Measurements from ENCODE around the gene SOX15. TPM values are rescaled to one million over a fixed set of nuclear protein-coding genes. Genes with fewer than 3 reads are reported as not detected.

The SOX15 gene
- total and polyA plus RNA-seq, 2 of the 4 experiments (the other 2 are of a cell fraction), result 0.18 to 0.62 TPM

DNA sequence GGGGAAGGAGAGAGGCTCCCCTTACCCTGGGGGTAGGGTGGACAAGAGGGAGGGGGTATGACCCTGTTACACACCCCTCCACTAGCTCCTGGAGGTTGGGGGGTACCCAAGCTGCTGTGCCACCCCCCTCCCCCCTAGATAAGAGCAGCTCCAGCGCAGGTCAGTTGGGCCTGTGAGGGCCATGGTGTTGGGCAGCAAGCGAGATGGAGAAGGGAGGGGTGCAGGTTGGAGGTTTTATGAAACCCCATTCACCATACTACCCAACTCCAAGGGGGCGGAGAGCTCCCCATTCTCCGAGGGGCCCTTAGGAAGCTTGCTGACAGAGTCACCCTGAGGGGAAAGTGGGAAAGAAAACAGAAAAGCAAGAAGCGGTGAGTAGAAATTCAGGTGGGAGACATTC is 1.7 kb upstream of the SOX15 start:
- POLR2A ChIA-PET (ENCODE audit: unreplicated experiment), result interaction anchor here (0.6 kb wide), 1 partner anchor 23 kb away, joined by 3 read pairs; no protein-coding TSS in a partner anchor
- Histone ChIP-seq H2BK120ac (ENCODE audit: low read depth, low read length) (no peak overlapping the region), H3K4me2 (ENCODE audit: low read depth, low read length) (no peak overlapping the region), H3K14ac (replicated peaks; ENCODE audit: low read depth, low read length) (no peak overlapping the region), H2BK5ac (ENCODE audit: low read depth, low read length, poor library complexity, severe bottlenecking) (no peak overlapping the region), H3K9me3 (ENCODE audit: control insufficient read depth, insufficient read depth, low read length) (no peaks in the 10 kb centered on the region), H3K9me1 (ENCODE audit: insufficient read depth, low read length) (peaks cover 6% of the 10 kb centered on the region), H4K20me1 (ENCODE audit: insufficient read depth, low read length) (peaks cover 15% of the 10 kb centered on the region), H3K27ac (ENCODE audit: insufficient read depth, low read length) (no peak overlapping the region), H2BK15ac (ENCODE audit: low read depth, low read length) (no peak overlapping the region), H4K8ac (ENCODE audit: low read depth in 2 of 2, low read length in 2 of 2) (no peak overlapping the region), H3K23ac (ENCODE audit: low read depth, low read length) (no peak overlapping the region), H2AFZ (replicated peaks; ENCODE audit: low read length, poor library complexity) (no peak overlapping the region), H4K91ac (ENCODE audit: insufficient read depth, low read depth, low read length) (no peak overlapping the region), H2AK5ac (ENCODE audit: low read depth, low read length) (no peak overlapping the region), H3K9ac (ENCODE audit: low read depth, low read length) (no peak overlapping the region), H4K5ac (ENCODE audit: low read depth, low read length) (no peak overlapping the region), H3K18ac (ENCODE audit: low read depth, low read length) (no peak overlapping the region), H3K36me3 (ENCODE audit: control insufficient read depth, insufficient read depth, low read length) (peaks cover 60% of the 10 kb centered on the region), H3K4me1 (ENCODE audit: control insufficient read depth, insufficient read depth, low read length) (peaks cover 28% of the 10 kb centered on the region), H3K27me3 (ENCODE audit: control insufficient read depth, insufficient read depth, low read length) (no peaks in the 10 kb centered on the region), H3K56ac (ENCODE audit: extremely low read depth, insufficient read depth, low read length) (no peak overlapping the region), H3K79me1 (ENCODE audit: low read depth in 1 of 2, low read length in 2 of 2) (peaks cover 15 to 47% of the 10 kb centered on the region in 2 experiments), H3K4ac (ENCODE audit: low read depth, low read length) (no peak overlapping the region), H2BK20ac (ENCODE audit: low read depth, low read length) (no peak overlapping the region), H2AK9ac (replicated peaks; ENCODE audit: low read depth, low read length, poor library complexity) (no peak overlapping the region), H3K4me3 (ENCODE audit: insufficient read depth, low read depth, low read length) (no peak overlapping the region)
- CTCF ChIA-PET, result no interaction called here
- no CpG with 5 or more reads among the region's 5 CpGs for WGBS, 2 experiments (ENCODE audit: extremely low coverage in 2 of 2, insufficient read length in 1 of 2)
- dilution Hi-C loops (cut with HindIII; ENCODE audit: low sequenced_read_pairs, unreplicated experiment), result no loop called here
- no TSS peak for BruUV-seq (replicated peaks)
- TF ChIP-seq BHLHE40 (IDR thresholded peaks at IDR 0.05; ENCODE audit: low read depth, low read length), result no peak
- TF ChIP-seq FOS (IDR thresholded peaks at IDR 0.05; ENCODE audit: low read depth, low read length), result no peak
- no peak for TF ChIP-seq MAFK (IDR thresholded peaks at IDR 0.05; ENCODE audit: low read depth, low read length)
- no peak for TF ChIP-seq SMC3 (IDR thresholded peaks at IDR 0.05; ENCODE audit: low read depth, low read length)
- TF ChIP-seq RCOR1 (IDR thresholded peaks at IDR 0.05; ENCODE audit: insufficient replicate concordance, low read length), result no peak
- TF ChIP-seq, protein P1, sequence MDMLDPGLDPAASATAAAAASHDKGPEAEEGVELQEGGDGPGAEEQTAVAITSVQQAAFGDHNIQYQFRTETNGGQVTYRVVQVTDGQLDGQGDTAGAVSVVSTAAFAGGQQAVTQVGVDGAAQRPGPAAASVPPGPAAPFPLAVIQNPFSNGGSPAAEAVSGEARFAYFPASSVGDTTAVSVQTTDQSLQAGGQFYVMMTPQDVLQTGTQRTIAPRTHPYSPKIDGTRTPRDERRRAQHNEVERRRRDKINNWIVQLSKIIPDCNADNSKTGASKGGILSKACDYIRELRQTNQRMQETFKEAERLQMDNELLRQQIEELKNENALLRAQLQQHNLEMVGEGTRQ (IDR thresholded peaks at IDR 0.05; ENCODE audit: low read depth, low read length), result no peak
- TF ChIP-seq RFX5 (IDR thresholded peaks at IDR 0.05; ENCODE audit: low read depth, low read length), result no peak
- no peak for TF ChIP-seq MAZ (IDR thresholded peaks at IDR 0.05; ENCODE audit: borderline replicate concordance, low read depth, low read length)
- DNase-seq (no peak), ATAC-seq (ENCODE audit: low read depth) (no peak)
- in situ Hi-C loops (cut with MboI; ENCODE audit: low sequenced_read_pairs), result no loop called here
- intact Hi-C loops (cut with micrococcal nuclease), result no loop called here
